HEK293T (cell line): ENCODE results near the gene PRR5.

ENCODE experiments used
- CTCF ChIA-PET: fragments of 350-600 bp; formaldehyde crosslinking; extraction: SDS; loops from one replicate; lab custom pipeline; 2021; ENCODE audit warnings: antibody characterized with exemption, inconsistent platforms; lab: Yijun Ruan, JAX
- POLR2A ChIA-PET: fragments of 350-600 bp; formaldehyde crosslinking; extraction: SDS; loops from one replicate; lab custom pipeline; 2020; ENCODE audit warnings: antibody characterized with exemption, inconsistent platforms; lab: Yijun Ruan, JAX
- DNase-seq: peaks from one replicate; pipeline ENCODE4 v3.0.0; 2012; ENCODE audit warnings: mixed read lengths; ENCODE audit errors: extremely low spot score
- ARNT ChIP-seq: fragments of 450-650 bp; IDR thresholded peaks from 2 replicates; pipeline ENCODE4 v1.6.1; 2017; ENCODE audit warnings: mild to moderate bottlenecking
- BHLHE40 ChIP-seq: fragments of 450-650 bp; IDR thresholded peaks from 2 replicates; pipeline ENCODE4 v1.6.1; 2016; ENCODE audit warnings: mild to moderate bottlenecking, moderate library complexity, borderline replicate concordance
- CTBP1 ChIP-seq: fragments of 450-650 bp; IDR thresholded peaks from 2 replicates; pipeline ENCODE4 v1.6.1; 2016; ENCODE audit warnings: borderline replicate concordance
- ELF4 ChIP-seq: fragments of 450-650 bp; IDR thresholded peaks from 2 replicates; pipeline ENCODE4 v1.6.1; 2017; ENCODE audit warnings: antibody characterized with exemption
- FOXA1 ChIP-seq: fragments of 450-650 bp; IDR thresholded peaks from 2 replicates; pipeline ENCODE4 v1.6.1; 2016; ENCODE audit warnings: mild to moderate bottlenecking
- FOXK2 ChIP-seq: fragments of 450-650 bp; IDR thresholded peaks from 2 replicates; pipeline ENCODE4 v1.6.1; 2016; ENCODE audit warnings: mild to moderate bottlenecking
- FOXM1 ChIP-seq: fragments of 450-650 bp; IDR thresholded peaks from 2 replicates; pipeline ENCODE4 v1.6.1; 2017; ENCODE audit warnings: mild to moderate bottlenecking, borderline replicate concordance
- HDGF ChIP-seq: fragments of 450-650 bp; IDR thresholded peaks from 2 replicates; pipeline ENCODE4 v1.6.1; 2017; ENCODE audit warnings: antibody characterized with exemption, borderline replicate concordance
- L3MBTL2 ChIP-seq: fragments of 450-650 bp; conservative IDR thresholded peaks from 2 replicates; pipeline ENCODE4 v1.6.1; 2016; ENCODE audit warnings: mild to moderate bottlenecking
- LEF1 ChIP-seq: fragments of 450-650 bp; IDR thresholded peaks from 2 replicates; pipeline ENCODE4 v1.6.1; 2017; ENCODE audit warnings: mild to moderate bottlenecking, borderline replicate concordance
- NFRKB ChIP-seq: fragments of 450-650 bp; IDR thresholded peaks from 2 replicates; pipeline ENCODE4 v1.6.1; 2016; ENCODE audit warnings: mild to moderate bottlenecking, moderate library complexity
- SP1 ChIP-seq: fragments of 450-650 bp; IDR thresholded peaks from 2 replicates; pipeline ENCODE4 v1.6.1; 2017
- SUZ12 ChIP-seq: fragments of 450-650 bp; IDR thresholded peaks from 2 replicates; pipeline ENCODE4 v1.6.1; 2016; ENCODE audit warnings: mild to moderate bottlenecking
- TARDBP ChIP-seq: fragments of 450-650 bp; IDR thresholded peaks from 2 replicates; pipeline ENCODE4 v1.6.1; 2016
- ZNF384 ChIP-seq: fragments of 450-650 bp; IDR thresholded peaks from 2 replicates; pipeline ENCODE4 v1.6.1; 2016
- TF ChIP-seq, protein P1 (sequence below): fragments of 450-650 bp; IDR thresholded peaks from 2 replicates; pipeline ENCODE4 v1.6.1; 2016

Gene PRR5

GRCh38 chr22:44759001-44759400 is 57.0 kb downstream of the PRR5 start:
- ChIA-PET CTCF (no interaction called here), POLR2A (no interaction called here)
- DNase-seq, result no peak
- no peak for TF ChIP-seq SP1
- no peak for TF ChIP-seq ZNF384
- TF ChIP-seq NFRKB, result no peak
- no peak for TF ChIP-seq BHLHE40
- TF ChIP-seq TARDBP, result no peak
- TF ChIP-seq FOXK2, result no peak
- TF ChIP-seq LEF1, result no peak
- TF ChIP-seq FOXM1, result no peak
- no peak for TF ChIP-seq L3MBTL2
- no peak for TF ChIP-seq ELF4

- TF ChIP-seq SUZ12 (no peak), ELF4 (no peak), SP1 (no peak), LEF1 (no peak), CTBP1 (no peak), NFRKB (no peak), L3MBTL2 (no peak), FOXK2 (no peak)
- TF ChIP-seq, protein P1, sequence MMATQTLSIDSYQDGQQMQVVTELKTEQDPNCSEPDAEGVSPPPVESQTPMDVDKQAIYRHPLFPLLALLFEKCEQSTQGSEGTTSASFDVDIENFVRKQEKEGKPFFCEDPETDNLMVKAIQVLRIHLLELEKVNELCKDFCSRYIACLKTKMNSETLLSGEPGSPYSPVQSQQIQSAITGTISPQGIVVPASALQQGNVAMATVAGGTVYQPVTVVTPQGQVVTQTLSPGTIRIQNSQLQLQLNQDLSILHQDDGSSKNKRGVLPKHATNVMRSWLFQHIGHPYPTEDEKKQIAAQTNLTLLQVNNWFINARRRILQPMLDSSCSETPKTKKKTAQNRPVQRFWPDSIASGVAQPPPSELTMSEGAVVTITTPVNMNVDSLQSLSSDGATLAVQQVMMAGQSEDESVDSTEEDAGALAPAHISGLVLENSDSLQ, result no peak
- POLR2A ChIA-PET, result no interaction called here
- no peak for DNase-seq
- CTCF ChIA-PET, result interaction anchor here (0.6 kb wide), 1 partner anchor 23 kb away, joined by 3 read pairs; no protein-coding TSS in a partner anchor
These were observed 57.7 kb downstream of the PRR5 start for GRCh38 chr22:44759430-44760310.

DNA sequence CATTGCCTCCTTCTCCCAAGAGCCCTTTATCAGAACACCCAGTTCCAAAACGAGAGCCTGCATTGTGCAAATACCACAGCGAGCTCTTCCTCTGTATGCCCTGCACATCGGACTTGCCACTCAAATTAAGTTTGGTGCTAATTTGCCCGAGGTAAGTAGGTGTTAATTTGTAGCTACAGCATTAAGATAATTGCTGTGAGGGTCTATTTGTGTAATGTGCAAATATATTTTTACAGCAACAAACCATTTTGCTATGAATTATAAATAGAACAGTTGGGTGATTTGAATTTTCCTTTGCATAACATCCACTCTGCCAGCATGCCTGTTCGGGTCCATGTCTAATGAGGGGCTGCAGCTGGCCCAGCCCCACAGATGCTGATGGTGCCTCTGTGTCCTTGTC is 58.5 kb downstream of the PRR5 start:
- DNase-seq, result no peak
- ChIA-PET POLR2A (no interaction called here), CTCF (interaction anchor here (0.6 kb wide), 1 partner anchor 24 kb away, joined by 3 read pairs; no protein-coding TSS in a partner anchor)
- TF ChIP-seq SUZ12 (no peak), NFRKB (no peak), HDGF (no peak), SP1 (no peak)

- DNase-seq, result no peak
- ChIA-PET POLR2A (no interaction called here), CTCF (no interaction called here)
- TF ChIP-seq FOXA1 (no peak), L3MBTL2 (no peak), LEF1 (no peak), NFRKB (no peak)
These were observed 59.0 kb downstream of the PRR5 start for GRCh38 chr22:44761025-44761424.

- no peak for DNase-seq
- no peak for TF ChIP-seq BHLHE40
- no peak for TF ChIP-seq LEF1
- TF ChIP-seq L3MBTL2, result no peak
- TF ChIP-seq, protein P1, result no peak
- TF ChIP-seq HDGF, result no peak
- no peak for TF ChIP-seq FOXM1
- TF ChIP-seq SUZ12, result no peak
- no peak for TF ChIP-seq NFRKB
- TF ChIP-seq ELF4, result no peak
- no peak for TF ChIP-seq FOXK2
- no peak for TF ChIP-seq ARNT
- no peak for TF ChIP-seq CTBP1
- no peak for TF ChIP-seq SP1
- CTCF ChIA-PET, result no interaction called here
- POLR2A ChIA-PET, result no interaction called here
These were observed 62.4 kb downstream of the PRR5 start for GRCh38 chr22:44764373-44764772.

DNA sequence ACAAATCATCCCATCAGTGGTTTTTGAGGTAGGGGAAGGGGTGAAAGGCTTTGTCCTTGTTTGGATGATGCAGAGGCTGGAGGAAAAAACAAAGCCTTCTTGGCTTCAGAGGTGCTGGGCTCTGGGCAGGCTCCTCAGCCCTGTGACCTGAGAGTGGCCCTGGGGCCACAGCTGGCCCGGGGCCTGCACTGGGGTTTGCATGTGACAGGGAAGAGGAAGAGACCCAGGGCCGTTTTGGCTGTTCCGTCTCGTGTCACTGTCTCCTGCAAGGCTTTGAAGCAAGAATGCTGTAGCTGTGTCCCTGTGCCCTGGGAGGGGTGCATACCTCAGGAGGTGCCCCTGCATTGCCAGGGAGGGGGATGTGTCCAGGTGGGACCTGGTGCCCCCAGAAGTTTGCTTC is 63.0 kb downstream of the PRR5 start:
- CTCF ChIA-PET, result no interaction called here
- no peak for DNase-seq
- POLR2A ChIA-PET, result no interaction called here
- no peak for TF ChIP-seq ZNF384
- TF ChIP-seq ARNT, result no peak
- no peak for TF ChIP-seq ELF4
- no peak for TF ChIP-seq HDGF
- TF ChIP-seq L3MBTL2, result no peak
- TF ChIP-seq SP1, result no peak
- TF ChIP-seq NFRKB, result no peak
- no peak for TF ChIP-seq FOXA1
- TF ChIP-seq LEF1, result no peak
- no peak for TF ChIP-seq TARDBP
- TF ChIP-seq, protein P1, result no peak
- TF ChIP-seq FOXK2, result no peak
- TF ChIP-seq CTBP1, result no peak
- no peak for TF ChIP-seq SUZ12
- no peak for TF ChIP-seq BHLHE40
- no peak for TF ChIP-seq FOXM1
